Uterus (tissue), 4 donors: Measurements from ENCODE around the gene DAPK3. TPM values are rescaled to one million over a fixed set of nuclear protein-coding genes. Genes with fewer than 3 reads are reported as not detected.
"Not testable (repeated sequence)": the region's sequence is repeated elsewhere in the genome, so short reads cannot be mapped to it uniquely, and the experiment has no call there.

Experiments used
- DNase-seq, 2 donors: peaks; one replicate each; pipeline ENCODE4 v3.0.0-alpha.2; 2019 to 2020
- H3K27ac ChIP-seq, 2 donors: fragments of 200-600 bp; sonication (generic); 1 replicate in 1 of 2; 2 replicates in 1 of 2; pipeline ENCODE4 v1.5.1; 2016 to 2018
- H3K27me3 ChIP-seq, 2 donors: fragments of 200-600 bp; sonication (generic); one replicate each; pipeline ENCODE4 v1.5.1; 2018 to 2019; ENCODE audit warnings: control low read depth in 1 of 2
- H3K36me3 ChIP-seq, 2 donors: fragments of 200-600 bp; sonication (generic); one replicate each; pipeline ENCODE4 v1.5.1; 2019; ENCODE audit warnings: control low read depth in 1 of 2
- H3K4me1 ChIP-seq, 2 donors: fragments of 200-600 bp; sonication (generic); one replicate each; pipeline ENCODE4 v1.5.1; 2018 to 2019; ENCODE audit warnings: control low read depth in 1 of 2
- H3K4me3 ChIP-seq, 2 donors: fragments of 200-600 bp; sonication (generic); 1 replicate in 1 of 2; 2 replicates in 1 of 2; pipeline ENCODE4 v1.5.1; 2018 to 2019; ENCODE audit warnings: mild to moderate bottlenecking in 1 of 2
- H3K9me3 ChIP-seq, 2 donors: fragments of 200-600 bp; sonication (generic); one replicate each; pipeline ENCODE4 v1.5.1; 2019; ENCODE audit warnings: control low read depth in 1 of 2
- CTCF ChIP-seq, 4 experiments: fragments of 200-600 bp in 2 of 4; fragments of 450-650 bp in 2 of 4; sonication (generic) in 2 of 4; IDR thresholded peaks; one replicate each; pipeline ENCODE4 v1.5.1; 2016 to 2019; ENCODE audit warnings: antibody characterized with exemption in 4 of 4, mild to moderate bottlenecking in 2 of 4, moderate library complexity in 1 of 4
- POLR2A ChIP-seq, 2 donors: fragments of 450-650 bp; IDR thresholded peaks; one replicate each; pipeline ENCODE4 v1.6.1; 2016; ENCODE audit warnings: antibody characterized with exemption in 2 of 2, mild to moderate bottlenecking in 1 of 2, moderate library complexity in 1 of 2
- intact Hi-C: fragments of 100-400 bp; cut with DNase I; formaldehyde crosslinking; loops from one replicate; pipeline ENCODE4 v1.15.1; 2023; ENCODE audit warnings: low total_unique reads
- total RNA-seq, 4 donors: library from RNA; depleted of rRNA in 3 of 4; stranded (reverse); fragments of >200 nt in 3 of 4; gene quantifications; one replicate each; pipeline versions ENCODE4 v1.1.0 to v1.2.4, GENCODE V29; 2014 to 2023
- donor health status: DM: yes; HTN: yes; CAD: no.

The DAPK3 gene
- total RNA-seq, 4 donors from 2014 or later: 7.1 to 119 (median 91.9) TPM

- no peak for DNase-seq
- no peaks in the 10 kb centered on the region for H3K4me1 ChIP-seq
- intact Hi-C loops: no loop called here
- TF ChIP-seq POLR2A (IDR thresholded peaks at IDR 0.05) (no peak), CTCF (IDR thresholded peaks at IDR 0.05) (no peak)
- H3K27ac ChIP-seq: peak overlapping the region; percentile 50 to 59
- no peaks in the 10 kb centered on the region for H3K36me3 ChIP-seq
- H3K9me3 ChIP-seq: no peaks in the 10 kb centered on the region
- H3K4me3 ChIP-seq: peak overlapping the region; percentile 1 to 4
- no peaks in the 10 kb centered on the region for H3K27me3 ChIP-seq
Observed at GRCh38 chr19:3950871-3951861, 19.7 kb downstream of the DAPK3 start.

- TF ChIP-seq CTCF (IDR thresholded peaks at IDR 0.05) (no peak), POLR2A (IDR thresholded peaks at IDR 0.05) (no peak)
- Histone ChIP-seq H3K27me3 (no peaks in the 10 kb centered on the region), H3K36me3 (no peaks in the 10 kb centered on the region), H3K4me1 (no peaks in the 10 kb centered on the region), H3K9me3 (no peaks in the 10 kb centered on the region), H3K27ac (peak overlapping the region; percentile 50 to 59), H3K4me3 (no peak overlapping the region)
- intact Hi-C loops: no loop called here
- no peak for DNase-seq
Observed at GRCh38 chr19:3949997-3950859, 20.7 kb downstream of the DAPK3 start.

- Histone ChIP-seq H3K4me3 (no peak overlapping the region), H3K27ac (no peak overlapping the region), H3K27me3 (no peaks in the 10 kb centered on the region), H3K4me1 (no peaks in the 10 kb centered on the region), H3K9me3 (no peaks in the 10 kb centered on the region), H3K36me3 (no peaks in the 10 kb centered on the region)
- TF ChIP-seq CTCF (IDR thresholded peaks at IDR 0.05): no peak
- TF ChIP-seq POLR2A (IDR thresholded peaks at IDR 0.05): no peak
- intact Hi-C loops: no loop called here
- no peak for DNase-seq
Observed at GRCh38 chr19:3949294-3949693, 21.6 kb downstream of the DAPK3 start.

- not testable (repeated sequence) for H3K27ac ChIP-seq, H3K36me3 ChIP-seq
Observed at GRCh38 chr19:3947316-3947933, 23.5 kb downstream of the DAPK3 start.

GRCh38 chr19:3945838-3946237 lies 25.1 kb downstream of the DAPK3 start:
- Histone ChIP-seq H3K9me3 (no peaks in the 10 kb centered on the region), H3K27me3 (no peaks in the 10 kb centered on the region), H3K27ac (no peak overlapping the region), H3K4me1 (no peaks in the 10 kb centered on the region), H3K4me3 (no peak overlapping the region), H3K36me3 (no peaks in the 10 kb centered on the region)
- intact Hi-C loops: no loop called here
- no peak for DNase-seq
- TF ChIP-seq CTCF (IDR thresholded peaks at IDR 0.05) (no peak), POLR2A (IDR thresholded peaks at IDR 0.05) (no peak)

More at GRCh38 chr19:3947316-3947933, 23.5 kb downstream of the DAPK3 start:
- intact Hi-C loops, H3K27me3 ChIP-seq, H3K4me1 ChIP-seq, DNase-seq, H3K9me3 ChIP-seq, H3K4me3 ChIP-seq: not testable (repeated sequence)
